Measurements from ENCODE around the gene CYREN. TPM values are rescaled to one million over a fixed set of nuclear protein-coding genes. Genes with fewer than 3 reads are reported as not detected.

Gene CYREN
- total RNA-seq, 1 experiment from 2014 or later, result 49.6 TPM

DNA sequence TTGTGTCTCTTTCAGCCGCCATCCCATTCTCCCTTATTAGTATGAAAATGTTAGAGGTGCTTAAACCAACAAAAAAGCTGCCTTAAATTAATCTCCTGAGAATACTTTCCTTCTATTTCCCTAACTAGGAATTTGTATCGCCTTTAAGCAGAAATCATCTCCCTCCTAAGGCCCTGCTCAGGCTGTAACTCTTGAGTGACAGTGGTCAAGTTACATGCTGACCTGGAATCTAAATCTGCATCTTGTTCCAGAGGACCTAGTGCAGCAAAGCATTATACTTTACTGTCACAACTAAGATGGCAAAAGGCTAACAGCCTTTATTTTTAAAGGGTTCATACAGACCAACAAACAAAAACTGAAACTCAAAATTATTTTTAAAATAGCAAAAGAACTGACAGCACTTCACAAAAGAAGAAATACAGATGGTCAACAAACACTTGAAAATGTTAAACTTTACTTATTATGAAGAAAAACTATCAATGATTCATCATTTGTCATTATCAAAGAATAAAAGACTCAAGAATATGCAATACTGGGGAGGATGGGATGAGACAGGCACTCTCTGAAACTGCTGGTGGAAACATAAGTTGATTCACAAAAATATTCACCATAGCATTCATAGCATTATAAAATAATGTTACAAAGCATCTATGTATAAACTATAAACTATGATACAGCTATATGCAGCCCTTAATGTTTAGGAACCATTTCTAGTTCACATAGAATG lies 11.0 kb downstream of the CYREN start:
- ChIA-PET CTCF (interaction anchor here (0.6 kb wide), 1 partner anchor 551 kb away, joined by 9 read pairs; no protein-coding TSS in a partner anchor), POLR2A (no interaction called here)
- Histone ChIP-seq H3K27me3 (ENCODE audit: control insufficient read depth, insufficient read depth, low read length) (no peaks in the 10 kb centered on the region), H3K27ac (ENCODE audit: low read length) (no peak overlapping the region), H3K36me3 (ENCODE audit: control insufficient read depth, insufficient read depth, low read length) (no peaks in the 10 kb centered on the region), H3K4me1 (ENCODE audit: control insufficient read depth, insufficient read depth, low read length) (no peaks in the 10 kb centered on the region), H3K4me3 (ENCODE audit: low read depth in 2 of 2, low read length in 2 of 2) (no peak overlapping the region), H3K9me3 (ENCODE audit: control insufficient read depth, insufficient read depth, low read depth, low read length) (peaks cover 10% of the 10 kb centered on the region; the same call in 1 of the 2 replicates)
- intact Hi-C loops (cut with micrococcal nuclease; ENCODE audit: unreplicated experiment), result no loop called here
- in situ Hi-C loops (cut with HindIII; ENCODE audit: low pct_unique_long_range_greater_than_20kb, low sequenced_read_pairs), result no loop called here
- TF ChIP-seq POLR2AphosphoS5 (IDR thresholded peaks at IDR 0.05; ENCODE audit: low read depth, low read length) (no peak), TCF7L2 (IDR thresholded peaks at IDR 0.05; ENCODE audit: low read depth, low read length) (no peak), SIN3A (IDR thresholded peaks at IDR 0.05; ENCODE audit: borderline replicate concordance, insufficient read depth, low read depth, low read length) (no peak)
- TF ChIP-seq, protein P1, sequence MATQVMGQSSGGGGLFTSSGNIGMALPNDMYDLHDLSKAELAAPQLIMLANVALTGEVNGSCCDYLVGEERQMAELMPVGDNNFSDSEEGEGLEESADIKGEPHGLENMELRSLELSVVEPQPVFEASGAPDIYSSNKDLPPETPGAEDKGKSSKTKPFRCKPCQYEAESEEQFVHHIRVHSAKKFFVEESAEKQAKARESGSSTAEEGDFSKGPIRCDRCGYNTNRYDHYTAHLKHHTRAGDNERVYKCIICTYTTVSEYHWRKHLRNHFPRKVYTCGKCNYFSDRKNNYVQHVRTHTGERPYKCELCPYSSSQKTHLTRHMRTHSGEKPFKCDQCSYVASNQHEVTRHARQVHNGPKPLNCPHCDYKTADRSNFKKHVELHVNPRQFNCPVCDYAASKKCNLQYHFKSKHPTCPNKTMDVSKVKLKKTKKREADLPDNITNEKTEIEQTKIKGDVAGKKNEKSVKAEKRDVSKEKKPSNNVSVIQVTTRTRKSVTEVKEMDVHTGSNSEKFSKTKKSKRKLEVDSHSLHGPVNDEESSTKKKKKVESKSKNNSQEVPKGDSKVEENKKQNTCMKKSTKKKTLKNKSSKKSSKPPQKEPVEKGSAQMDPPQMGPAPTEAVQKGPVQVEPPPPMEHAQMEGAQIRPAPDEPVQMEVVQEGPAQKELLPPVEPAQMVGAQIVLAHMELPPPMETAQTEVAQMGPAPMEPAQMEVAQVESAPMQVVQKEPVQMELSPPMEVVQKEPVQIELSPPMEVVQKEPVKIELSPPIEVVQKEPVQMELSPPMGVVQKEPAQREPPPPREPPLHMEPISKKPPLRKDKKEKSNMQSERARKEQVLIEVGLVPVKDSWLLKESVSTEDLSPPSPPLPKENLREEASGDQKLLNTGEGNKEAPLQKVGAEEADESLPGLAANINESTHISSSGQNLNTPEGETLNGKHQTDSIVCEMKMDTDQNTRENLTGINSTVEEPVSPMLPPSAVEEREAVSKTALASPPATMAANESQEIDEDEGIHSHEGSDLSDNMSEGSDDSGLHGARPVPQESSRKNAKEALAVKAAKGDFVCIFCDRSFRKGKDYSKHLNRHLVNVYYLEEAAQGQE (IDR thresholded peaks at IDR 0.05; ENCODE audit: insufficient read depth in 1 of 2, low read depth in 2 of 2, low read length in 1 of 2), result no peak
- TF ChIP-seq, protein P2, sequence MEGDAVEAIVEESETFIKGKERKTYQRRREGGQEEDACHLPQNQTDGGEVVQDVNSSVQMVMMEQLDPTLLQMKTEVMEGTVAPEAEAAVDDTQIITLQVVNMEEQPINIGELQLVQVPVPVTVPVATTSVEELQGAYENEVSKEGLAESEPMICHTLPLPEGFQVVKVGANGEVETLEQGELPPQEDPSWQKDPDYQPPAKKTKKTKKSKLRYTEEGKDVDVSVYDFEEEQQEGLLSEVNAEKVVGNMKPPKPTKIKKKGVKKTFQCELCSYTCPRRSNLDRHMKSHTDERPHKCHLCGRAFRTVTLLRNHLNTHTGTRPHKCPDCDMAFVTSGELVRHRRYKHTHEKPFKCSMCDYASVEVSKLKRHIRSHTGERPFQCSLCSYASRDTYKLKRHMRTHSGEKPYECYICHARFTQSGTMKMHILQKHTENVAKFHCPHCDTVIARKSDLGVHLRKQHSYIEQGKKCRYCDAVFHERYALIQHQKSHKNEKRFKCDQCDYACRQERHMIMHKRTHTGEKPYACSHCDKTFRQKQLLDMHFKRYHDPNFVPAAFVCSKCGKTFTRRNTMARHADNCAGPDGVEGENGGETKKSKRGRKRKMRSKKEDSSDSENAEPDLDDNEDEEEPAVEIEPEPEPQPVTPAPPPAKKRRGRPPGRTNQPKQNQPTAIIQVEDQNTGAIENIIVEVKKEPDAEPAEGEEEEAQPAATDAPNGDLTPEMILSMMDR (IDR thresholded peaks at IDR 0.05), result no peak
- no TSS peak for BruUV-seq (replicated peaks)
- no peak for ATAC-seq
- no peak for DNase-seq (ENCODE audit: low read depth, low spot score)

GRCh38 chr7:135158874-135159273 lies 11.6 kb downstream of the CYREN start:
- Histone ChIP-seq H3K9me3 (ENCODE audit: control insufficient read depth, insufficient read depth, low read depth, low read length) (peaks cover 10% of the 10 kb centered on the region; the same call in 1 of the 2 replicates), H3K36me3 (ENCODE audit: control insufficient read depth, insufficient read depth, low read length) (no peaks in the 10 kb centered on the region), H3K4me3 (ENCODE audit: low read depth in 2 of 2, low read length in 2 of 2) (no peak overlapping the region), H3K4me1 (ENCODE audit: control insufficient read depth, insufficient read depth, low read length) (no peaks in the 10 kb centered on the region), H3K27ac (ENCODE audit: low read length) (no peak overlapping the region), H3K27me3 (ENCODE audit: control insufficient read depth, insufficient read depth, low read length) (no peaks in the 10 kb centered on the region)
- BruUV-seq (replicated peaks), result no TSS peak
- DNase-seq (ENCODE audit: low read depth, low spot score), result no peak
- TF ChIP-seq, protein P1 (IDR thresholded peaks at IDR 0.05; ENCODE audit: insufficient read depth in 1 of 2, low read depth in 2 of 2, low read length in 1 of 2), result no peak
- no peak for TF ChIP-seq SIN3A (IDR thresholded peaks at IDR 0.05; ENCODE audit: borderline replicate concordance, insufficient read depth, low read depth, low read length)
- TF ChIP-seq, protein P2 (IDR thresholded peaks at IDR 0.05), result no peak
- TF ChIP-seq POLR2AphosphoS5 (IDR thresholded peaks at IDR 0.05; ENCODE audit: low read depth, low read length), result no peak
- no peak for TF ChIP-seq TCF7L2 (IDR thresholded peaks at IDR 0.05; ENCODE audit: low read depth, low read length)
- intact Hi-C loops (cut with micrococcal nuclease; ENCODE audit: unreplicated experiment) (no loop called here), in situ Hi-C loops (cut with HindIII; ENCODE audit: low pct_unique_long_range_greater_than_20kb, low sequenced_read_pairs) (no loop called here)
- CTCF ChIA-PET, result interaction anchor here (0.6 kb wide), 1 partner anchor 551 kb away, joined by 9 read pairs; no protein-coding TSS in a partner anchor
- POLR2A ChIA-PET, result no interaction called here
- ATAC-seq, result no peak

Data from Panc1 (cell line).